ENCODE results near the gene SLC34A2.

Gene SLC34A2

GRCh38 chr4:25667931-25668557 lies 12.4 kb downstream of the SLC34A2 start:
- no peak for TF ChIP-seq CTCF (IDR thresholded peaks at IDR 0.05; ENCODE audit: poor library complexity, severe bottlenecking)
- Histone ChIP-seq H3K27ac (ENCODE audit: poor library complexity, severe bottlenecking) (no peak overlapping the region), H3K36me3 (ENCODE audit: low read depth) (no peaks in the 10 kb centered on the region), H3K9me3 (ENCODE audit: severe bottlenecking) (no peaks in the 10 kb centered on the region), H3K4me3 (ENCODE audit: severe bottlenecking) (no peak overlapping the region), H3K4me1 (ENCODE audit: insufficient read depth, poor library complexity, severe bottlenecking) (no peaks in the 10 kb centered on the region), H3K27me3 (ENCODE audit: insufficient read depth, poor library complexity, severe bottlenecking) (no peaks in the 10 kb centered on the region)
- DNase-seq (ENCODE audit: low spot score) (no peak), ATAC-seq (ENCODE audit: low read depth) (no peak)

GRCh38 chr4:25670991-25671390 lies 15.3 kb downstream of the SLC34A2 start:
- ATAC-seq (ENCODE audit: low read depth) (no peak), DNase-seq (ENCODE audit: low spot score) (no peak)
- no peaks in the 10 kb centered on the region for H3K27me3 ChIP-seq (ENCODE audit: insufficient read depth, poor library complexity, severe bottlenecking)
- H3K4me3 ChIP-seq (ENCODE audit: severe bottlenecking): no peak overlapping the region
- H3K27ac ChIP-seq (ENCODE audit: poor library complexity, severe bottlenecking): no peak overlapping the region
- H3K36me3 ChIP-seq (ENCODE audit: low read depth): no peaks in the 10 kb centered on the region
- H3K9me3 ChIP-seq (ENCODE audit: severe bottlenecking): no peaks in the 10 kb centered on the region
- H3K4me1 ChIP-seq (ENCODE audit: insufficient read depth, poor library complexity, severe bottlenecking): no peaks in the 10 kb centered on the region
- TF ChIP-seq CTCF (IDR thresholded peaks at IDR 0.05; ENCODE audit: poor library complexity, severe bottlenecking): no peak

GRCh38 chr4:25672756-25673155 lies 17.1 kb downstream of the SLC34A2 start:
- TF ChIP-seq CTCF (IDR thresholded peaks at IDR 0.05; ENCODE audit: poor library complexity, severe bottlenecking): no peak
- Histone ChIP-seq H3K27ac (ENCODE audit: poor library complexity, severe bottlenecking) (no peak overlapping the region), H3K4me3 (ENCODE audit: severe bottlenecking) (no peak overlapping the region), H3K27me3 (ENCODE audit: insufficient read depth, poor library complexity, severe bottlenecking) (no peaks in the 10 kb centered on the region), H3K9me3 (ENCODE audit: severe bottlenecking) (no peaks in the 10 kb centered on the region), H3K4me1 (ENCODE audit: insufficient read depth, poor library complexity, severe bottlenecking) (no peaks in the 10 kb centered on the region), H3K36me3 (ENCODE audit: low read depth) (no peaks in the 10 kb centered on the region)
- DNase-seq (ENCODE audit: low spot score) (no peak), ATAC-seq (ENCODE audit: low read depth) (no peak)

- Histone ChIP-seq H3K4me1 (ENCODE audit: insufficient read depth, poor library complexity, severe bottlenecking) (no peaks in the 10 kb centered on the region), H3K27me3 (ENCODE audit: insufficient read depth, poor library complexity, severe bottlenecking) (no peaks in the 10 kb centered on the region), H3K4me3 (ENCODE audit: severe bottlenecking) (no peak overlapping the region), H3K36me3 (ENCODE audit: low read depth) (no peaks in the 10 kb centered on the region), H3K27ac (ENCODE audit: poor library complexity, severe bottlenecking) (no peak overlapping the region), H3K9me3 (ENCODE audit: severe bottlenecking) (no peaks in the 10 kb centered on the region)
- no peak for TF ChIP-seq CTCF (IDR thresholded peaks at IDR 0.05; ENCODE audit: poor library complexity, severe bottlenecking)
- ATAC-seq (ENCODE audit: low read depth): no peak
- DNase-seq (ENCODE audit: low spot score): no peak
Observed at GRCh38 chr4:25674386-25674785, 18.7 kb downstream of the SLC34A2 start.

GRCh38 chr4:25676221-25676620 lies 20.6 kb downstream of the SLC34A2 start:
- TF ChIP-seq CTCF (IDR thresholded peaks at IDR 0.05; ENCODE audit: poor library complexity, severe bottlenecking): no peak
- no peaks in the 10 kb centered on the region for H3K9me3 ChIP-seq (ENCODE audit: severe bottlenecking)
- no peaks in the 10 kb centered on the region for H3K27me3 ChIP-seq (ENCODE audit: insufficient read depth, poor library complexity, severe bottlenecking)
- no peak for DNase-seq (ENCODE audit: low spot score)
- no peak for ATAC-seq (ENCODE audit: low read depth)
- no peak overlapping the region for H3K4me3 ChIP-seq (ENCODE audit: severe bottlenecking)
- H3K36me3 ChIP-seq (ENCODE audit: low read depth): no peaks in the 10 kb centered on the region
- H3K4me1 ChIP-seq (ENCODE audit: insufficient read depth, poor library complexity, severe bottlenecking): no peaks in the 10 kb centered on the region
- no peak overlapping the region for H3K27ac ChIP-seq (ENCODE audit: poor library complexity, severe bottlenecking)

Measured in RWPE2 (cell line).